GM21825 (cell line): ENCODE measurements around the gene UNC5A.

ENCODE experiments used
- ATAC-seq: cut with Tn5 transposase; IDR thresholded peaks from one replicate; pipeline ENCODE4 v1.9.1; 2021; ENCODE audit warnings: mild to moderate bottlenecking, moderate library complexity; ENCODE audit not compliant: unreplicated experiment

UNC5A gene

DNA sequence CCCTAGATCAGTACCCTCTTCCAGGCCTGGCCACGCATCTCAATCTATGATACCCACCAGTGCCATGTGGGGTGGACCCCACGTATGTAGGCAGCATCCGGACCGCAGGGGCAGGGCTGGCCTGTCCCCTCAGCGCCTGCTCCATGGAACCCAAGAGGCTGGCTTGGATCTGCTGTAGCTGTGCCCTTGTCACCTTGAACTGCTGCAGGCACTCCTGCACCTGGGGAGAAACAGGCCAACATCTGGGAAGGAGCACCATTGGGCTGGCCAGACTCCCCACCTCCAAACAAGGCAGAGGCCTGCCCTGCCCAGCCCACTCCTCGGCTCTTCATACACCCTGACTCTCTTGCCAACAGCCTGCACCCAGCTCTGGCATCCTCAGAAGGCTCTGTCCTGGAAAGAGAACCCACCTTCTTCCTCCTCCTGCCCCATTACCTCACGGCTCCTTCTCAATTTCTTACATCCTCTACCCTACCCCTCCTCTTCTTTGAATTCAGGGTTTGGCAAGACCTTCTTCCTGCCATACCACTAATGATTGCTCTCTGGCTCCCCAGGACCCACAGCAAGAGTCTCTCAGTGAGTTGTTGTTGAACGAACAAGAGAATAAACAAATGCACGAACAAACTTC lies 81.1 kb downstream of the UNC5A start:
- ATAC-seq, result no peak

DNA sequence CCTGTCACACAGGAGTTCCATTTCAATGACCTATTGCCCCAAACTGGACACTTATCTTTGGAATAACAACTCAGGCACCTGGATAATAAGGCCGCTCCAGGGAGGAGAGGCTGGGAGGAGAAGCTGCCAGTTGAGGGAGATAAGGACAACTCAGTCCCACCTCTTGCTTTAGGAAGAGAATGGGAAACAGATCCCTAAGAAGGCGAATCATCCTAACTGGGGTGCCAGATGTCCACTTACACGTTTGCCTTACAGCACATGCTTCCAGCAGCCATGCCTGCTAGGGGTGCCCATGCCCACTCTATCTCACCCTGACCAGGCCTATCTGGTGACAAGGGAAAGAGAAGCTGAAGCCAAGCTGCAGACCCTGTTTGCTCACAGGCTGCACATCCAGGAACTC lies 82.3 kb downstream of the UNC5A start:
- no peak for ATAC-seq

DNA sequence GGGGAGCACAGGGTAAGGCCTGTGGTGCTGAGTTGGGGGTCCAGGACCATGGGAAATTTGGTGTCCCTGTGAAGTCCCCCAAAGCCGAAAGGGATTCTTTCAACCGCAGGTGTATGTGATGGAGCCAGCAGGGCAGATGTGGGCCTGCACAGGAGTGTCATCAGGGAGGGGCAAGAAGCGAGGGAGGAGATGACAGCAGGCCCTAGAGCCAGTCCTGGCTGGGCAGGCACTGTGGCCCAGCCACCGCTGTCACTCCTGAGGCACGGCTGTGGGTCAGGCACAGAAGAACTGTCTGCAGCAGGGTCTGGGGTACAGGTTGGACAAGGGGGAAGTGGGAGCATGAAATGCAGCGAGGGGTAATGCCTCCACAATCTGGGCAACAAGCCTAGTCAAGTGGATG lies 83.9 kb downstream of the UNC5A start:
- no peak for ATAC-seq

DNA sequence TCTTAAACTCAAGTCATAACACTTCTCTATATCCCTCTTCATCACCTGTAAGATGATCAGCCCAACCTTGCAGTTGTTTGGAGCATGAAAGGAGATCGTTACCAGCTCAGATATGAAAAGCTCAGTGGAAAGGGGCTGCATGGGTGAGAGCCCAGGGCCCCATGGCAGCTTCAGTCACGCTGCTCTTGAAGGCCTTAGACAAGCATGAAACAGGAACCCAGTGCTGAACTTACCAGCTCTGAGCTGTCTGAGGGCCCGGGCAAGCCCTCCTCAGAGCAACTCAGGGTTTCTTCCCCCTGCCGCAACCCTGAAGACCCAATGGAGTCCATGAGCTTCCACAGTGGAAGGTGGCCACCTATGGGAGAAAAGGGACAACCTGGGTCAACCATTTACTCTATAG lies 85.5 kb downstream of the UNC5A start:
- no peak for ATAC-seq

DNA sequence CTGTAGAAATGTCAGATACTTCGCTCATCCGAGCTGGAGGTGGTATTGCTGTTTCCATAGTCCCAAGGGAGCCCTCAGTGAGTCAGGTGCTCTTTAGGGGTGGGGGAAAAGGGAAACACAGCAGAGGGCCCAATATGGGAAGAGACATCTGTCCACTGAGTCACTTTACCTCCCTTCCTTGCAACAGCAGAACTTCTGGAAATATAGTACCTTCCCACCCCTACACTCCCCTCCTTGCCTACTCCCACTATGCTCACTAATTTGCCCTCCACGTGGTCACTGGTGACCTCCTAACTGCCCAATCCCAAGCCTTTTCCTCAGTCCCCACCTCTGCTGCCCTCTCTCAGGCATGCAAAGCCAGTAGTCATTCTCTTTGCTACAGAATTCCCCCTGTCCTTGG lies 86.9 kb downstream of the UNC5A start:
- no peak for ATAC-seq

DNA sequence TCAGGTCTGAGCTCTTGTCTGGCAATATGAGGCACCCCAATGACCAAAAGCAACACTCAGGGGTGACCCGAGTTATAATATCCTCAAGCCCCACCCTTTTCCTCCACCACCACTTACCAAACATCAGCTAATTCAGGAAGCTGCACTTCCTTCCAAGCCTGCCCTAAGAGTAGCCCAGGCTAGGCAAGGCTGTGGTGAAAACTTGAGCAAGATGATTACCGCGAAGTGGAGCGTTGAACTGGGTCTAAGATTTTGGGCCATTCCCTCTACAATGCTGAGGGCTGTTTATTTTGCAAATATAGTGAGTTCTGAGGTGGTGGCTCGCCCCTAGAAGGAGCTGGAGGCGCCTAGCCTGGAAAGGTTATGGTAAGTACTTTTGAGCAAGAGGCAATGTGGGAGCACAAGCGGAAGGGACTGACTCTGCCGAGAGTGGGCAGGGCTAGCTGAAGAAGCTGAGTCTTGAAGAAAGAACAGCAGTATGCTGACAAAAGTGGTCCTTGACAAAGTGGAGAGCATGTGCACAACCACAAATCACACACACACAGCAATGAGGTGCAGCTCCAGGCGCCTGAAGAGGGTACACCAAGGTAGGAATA lies 89.0 kb downstream of the UNC5A start, which contains the start of gene HK3:
TSS of gene HK3 (minus strand) at position 51 of the 596 bp plus-strand sequence. CDS start 3,187 bp downstream, outside the sequence.
- no peak for ATAC-seq

DNA sequence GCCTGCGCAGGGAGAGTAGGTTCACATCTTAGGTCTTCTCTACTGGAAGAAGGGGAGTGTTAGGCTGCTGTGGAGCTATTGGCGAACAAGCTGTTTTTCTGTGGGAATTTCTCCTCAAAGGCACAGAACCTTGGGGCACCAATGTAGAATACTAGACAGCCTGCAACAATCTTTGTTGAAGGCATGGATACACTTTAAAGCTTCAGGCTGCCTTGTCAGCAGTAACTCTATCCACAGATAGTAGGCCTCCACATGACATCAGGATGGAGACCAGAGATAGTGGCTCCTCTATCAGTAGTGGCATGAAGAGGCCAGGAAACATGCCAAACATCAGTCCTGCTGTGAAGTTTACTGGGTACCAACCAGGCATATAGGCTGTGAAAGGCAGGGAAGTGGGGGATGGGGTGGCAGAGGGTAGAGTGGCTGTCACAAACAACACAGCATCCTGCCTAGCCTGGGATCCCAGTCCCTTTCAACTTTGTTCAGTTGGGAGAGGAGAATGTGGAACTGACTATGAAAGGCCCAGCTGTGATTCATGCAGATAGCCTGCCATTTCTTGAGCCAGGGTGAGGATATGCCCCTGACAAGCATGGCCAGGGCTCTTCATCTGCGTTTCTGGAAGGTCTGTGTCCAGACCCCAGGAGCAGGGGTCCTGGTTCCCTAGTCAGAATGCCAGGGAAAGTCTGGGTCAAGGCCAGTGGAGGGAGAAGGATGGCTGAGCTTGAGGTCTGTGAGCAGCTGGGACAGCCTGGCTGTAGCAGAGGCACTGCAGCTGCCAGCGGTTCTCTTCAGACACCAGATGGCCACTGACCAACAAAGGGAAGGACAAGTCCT lies 89.8 kb downstream of the UNC5A start:
- no peak for ATAC-seq

DNA sequence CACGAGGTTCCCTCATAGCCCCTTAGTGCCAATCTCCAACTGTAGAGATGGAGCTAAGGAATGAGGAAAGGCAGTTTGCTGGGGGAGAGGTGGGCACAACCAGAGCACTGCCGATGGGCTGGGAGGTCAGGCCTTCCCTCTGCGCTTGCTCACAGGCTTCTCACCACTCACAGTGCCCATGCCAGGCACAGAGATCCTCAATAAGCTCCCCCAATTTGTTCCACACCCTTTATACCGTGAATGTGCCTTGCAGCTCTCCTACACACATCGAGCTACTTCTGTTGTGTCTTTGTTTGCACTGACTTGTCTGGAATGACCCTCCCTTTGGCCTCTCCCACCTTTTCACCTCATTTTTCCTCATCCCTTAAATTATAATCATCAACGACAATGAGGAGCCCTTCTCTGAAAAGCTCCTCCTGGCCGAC lies 90.4 kb downstream of the UNC5A start:
- no peak for ATAC-seq

DNA sequence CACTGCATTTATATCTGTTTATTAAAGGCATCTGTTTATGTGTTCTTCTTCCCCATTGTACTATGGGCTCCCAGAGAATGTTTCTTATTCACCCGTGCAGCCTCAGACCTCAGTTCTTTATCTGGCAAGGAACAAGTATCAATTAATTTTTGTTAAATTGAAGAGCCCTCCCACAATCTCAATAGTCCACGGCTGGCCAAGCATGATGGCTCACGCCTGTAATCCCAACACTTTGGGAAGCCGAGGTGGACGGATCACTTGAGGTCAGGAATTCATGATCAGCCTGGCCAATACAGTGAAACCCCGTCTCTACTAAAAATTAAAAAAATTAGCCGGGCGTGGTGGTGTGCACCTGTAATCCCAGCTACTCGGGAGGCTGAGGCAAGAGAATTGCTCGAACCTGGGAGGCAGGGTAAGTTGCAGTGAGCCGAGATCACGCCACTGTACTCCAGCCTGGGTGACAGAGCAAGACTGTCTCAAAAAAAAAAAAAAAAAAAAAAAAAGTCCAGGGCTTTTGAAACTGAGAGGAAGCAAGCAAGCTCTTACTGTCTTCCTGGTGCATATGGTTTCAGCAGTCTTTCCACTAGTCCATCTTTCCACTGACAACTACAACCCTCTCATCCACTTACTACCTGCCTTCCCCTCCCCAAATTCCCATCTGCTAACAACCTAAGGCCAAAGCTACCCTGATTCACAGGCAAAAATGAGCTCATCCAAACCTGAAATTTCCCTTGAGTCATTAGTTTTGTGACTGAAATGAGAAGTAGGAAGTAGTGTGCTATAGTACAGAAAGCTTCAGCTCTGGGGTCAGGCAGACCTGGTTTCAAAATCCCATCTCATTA lies 91.1 kb downstream of the UNC5A start:
- ATAC-seq, result peak; percentile 61

DNA sequence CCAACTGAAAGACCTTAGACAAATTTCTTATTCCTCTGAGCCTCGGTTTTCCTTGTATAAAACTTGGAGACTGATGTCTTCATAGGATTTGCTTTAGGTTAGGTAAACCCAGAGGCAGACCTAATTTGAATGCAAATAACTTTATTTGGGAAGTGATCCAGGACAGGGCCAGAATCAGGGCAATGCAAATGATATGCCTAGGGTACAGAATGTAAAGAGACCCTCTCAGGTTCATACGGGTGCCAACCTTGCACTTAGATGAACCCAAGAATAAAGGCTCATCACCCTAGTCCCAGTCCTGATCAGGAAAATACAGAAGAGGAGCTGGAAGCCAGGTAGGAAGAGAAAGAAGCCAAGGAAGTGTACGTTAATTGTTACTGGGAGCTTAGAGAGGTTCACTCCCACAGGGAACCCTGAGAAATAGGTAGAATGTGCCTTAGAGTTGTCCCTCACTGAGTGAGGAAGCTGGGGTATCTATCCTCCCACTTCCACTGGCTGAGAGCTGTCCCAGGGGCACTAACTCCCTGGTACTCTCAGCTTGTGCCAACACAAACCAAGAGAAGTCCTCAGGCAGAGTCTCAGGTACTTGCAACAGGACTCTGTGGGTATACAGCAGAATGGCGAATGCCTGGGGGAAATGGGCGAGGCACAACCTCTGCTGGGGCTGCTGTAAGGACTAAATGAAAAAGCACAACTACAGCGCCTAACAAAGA lies 91.9 kb downstream of the UNC5A start:
- no peak for ATAC-seq

DNA sequence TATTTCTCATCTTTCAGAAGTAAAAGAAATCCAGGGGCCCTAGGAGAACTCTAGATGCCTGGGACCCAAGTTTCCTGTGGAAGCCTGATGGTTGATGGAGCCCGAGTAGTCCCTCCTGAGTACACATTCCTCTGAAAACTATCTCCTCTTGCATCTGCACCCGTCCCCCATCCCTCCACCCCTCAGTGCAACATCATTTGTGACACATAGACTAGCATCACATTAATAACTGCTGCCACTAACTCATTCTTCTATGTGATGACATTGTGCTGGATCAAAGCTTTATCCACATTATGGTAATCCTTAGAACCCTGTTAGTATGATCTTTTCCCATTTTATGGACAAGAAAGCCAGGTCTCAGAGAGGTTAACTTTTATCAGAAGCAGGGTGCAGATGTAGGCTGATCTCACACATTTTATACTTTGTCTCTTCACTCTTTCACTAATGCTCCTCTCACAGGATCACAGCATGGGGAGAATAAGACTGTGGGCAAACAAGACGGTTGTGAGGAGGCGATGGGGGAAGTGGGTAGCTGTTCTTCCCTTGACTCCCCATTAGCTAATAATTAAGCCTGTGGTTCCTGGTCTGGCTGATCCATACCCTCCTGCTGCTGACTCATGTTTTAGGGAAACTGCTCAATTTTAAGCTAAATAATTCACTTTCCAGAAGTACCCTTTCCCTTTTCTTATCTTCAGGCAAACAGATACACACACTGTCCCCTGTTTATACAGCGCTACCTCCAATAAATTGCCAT lies 92.7 kb downstream of the UNC5A start:
- no peak for ATAC-seq

DNA sequence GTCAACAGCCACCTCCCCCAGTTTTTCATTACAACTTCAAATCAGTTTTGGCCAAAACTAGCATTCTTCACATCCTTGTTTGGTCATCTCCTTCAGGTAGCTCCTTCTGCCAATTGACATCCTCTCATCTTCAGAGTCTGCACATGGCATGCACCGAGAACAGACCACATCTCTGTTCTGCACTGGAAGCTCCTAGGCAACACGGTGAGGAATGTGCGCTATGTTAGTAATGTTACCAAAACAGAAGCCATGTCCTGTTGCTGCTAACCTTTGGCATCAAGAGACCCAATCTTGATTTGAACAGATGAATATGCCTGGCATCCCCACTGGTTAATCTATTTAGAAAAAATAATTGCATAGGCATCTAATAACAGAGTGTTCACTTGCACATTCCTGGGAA lies 93.9 kb downstream of the UNC5A start:
- no peak for ATAC-seq

DNA sequence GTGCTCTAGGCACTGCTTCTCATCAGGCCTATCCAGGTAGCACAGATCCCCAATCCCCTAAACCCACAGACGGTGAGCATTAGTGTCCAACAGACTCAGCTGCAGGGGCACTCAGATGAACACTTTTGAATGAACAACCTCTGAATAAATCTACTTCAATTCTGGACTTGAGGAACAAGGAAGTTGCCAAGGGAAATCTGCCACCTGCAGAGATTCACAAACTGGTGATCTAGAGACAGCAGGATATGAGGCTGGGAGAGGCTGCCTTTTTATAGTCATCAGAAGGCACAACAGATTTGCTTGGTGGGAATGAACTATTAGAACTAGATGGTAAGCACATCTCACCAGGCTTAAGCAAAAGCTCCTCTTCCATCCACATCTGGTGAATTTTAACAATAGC lies 95.8 kb downstream of the UNC5A start:
- ATAC-seq, result no peak

DNA sequence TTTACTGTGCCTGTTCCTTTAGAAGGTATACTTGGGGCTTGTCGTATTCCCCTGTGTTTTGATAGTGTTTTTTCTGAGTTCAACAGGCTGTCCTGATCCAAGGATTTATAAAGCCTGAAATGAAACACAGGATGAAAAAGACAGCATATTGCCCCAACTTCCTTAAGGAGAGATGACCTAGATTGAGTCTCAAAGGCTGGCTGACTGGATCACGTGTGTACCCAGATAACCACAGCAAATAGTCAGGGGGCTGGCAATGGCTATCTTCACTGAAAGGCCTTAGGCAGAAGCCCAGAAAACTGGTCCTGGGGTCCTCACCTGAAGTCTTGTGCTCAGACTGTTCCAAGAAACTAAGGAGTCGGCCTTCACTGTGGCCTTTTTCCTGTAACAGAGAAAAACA lies 96.4 kb downstream of the UNC5A start:
- ATAC-seq, result no peak

DNA sequence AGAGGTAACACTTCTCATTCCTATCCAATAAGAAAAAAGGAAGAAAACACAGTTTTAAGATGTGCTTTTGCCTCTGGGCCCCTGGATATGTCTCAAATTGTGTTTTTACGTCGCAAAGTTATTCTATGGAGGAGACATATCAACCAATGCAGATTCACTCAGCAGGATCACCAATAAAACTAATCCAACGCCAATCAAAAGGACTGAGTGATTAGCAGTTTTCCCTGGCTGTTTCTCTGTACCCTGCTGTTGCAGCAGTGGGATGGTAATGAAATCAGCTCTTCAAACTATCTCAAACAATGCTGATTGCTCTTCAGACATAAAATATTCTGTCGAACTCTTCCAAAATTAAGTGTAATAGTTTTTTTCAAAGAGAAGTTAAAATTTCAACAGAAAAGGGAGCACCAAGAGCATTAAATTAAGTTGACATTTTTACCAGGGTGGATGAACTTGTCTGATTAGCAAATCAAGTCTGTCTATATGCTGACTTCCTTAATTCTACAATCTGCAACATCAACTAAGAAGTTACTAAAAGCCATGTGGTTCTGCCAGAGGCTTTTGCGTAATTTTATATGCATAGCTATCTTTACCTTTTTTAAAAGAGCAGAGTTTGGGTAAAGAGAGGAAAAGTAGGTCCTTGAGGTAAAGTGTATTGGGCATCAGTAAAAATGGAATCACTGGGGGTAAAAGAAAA lies 98.5 kb downstream of the UNC5A start:
- ATAC-seq, result no peak

DNA sequence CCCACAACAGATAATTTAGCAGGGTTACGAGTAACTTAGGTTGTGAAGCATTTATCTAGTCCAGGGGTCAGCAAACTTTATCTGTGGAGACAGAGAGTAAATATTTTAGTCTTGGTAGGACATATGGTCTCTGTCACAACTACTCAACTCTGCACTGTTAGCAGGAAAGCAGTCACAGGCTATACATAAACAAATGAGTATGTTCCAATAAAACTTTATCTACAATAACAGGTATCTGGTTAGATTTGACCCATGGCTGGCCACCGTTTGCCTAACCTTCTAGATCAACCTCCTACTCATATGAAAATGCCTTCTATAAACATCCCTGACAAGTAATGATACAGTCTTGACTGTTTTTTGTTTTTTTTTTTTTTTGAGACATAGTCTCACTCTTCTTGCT lies 101.8 kb downstream of the UNC5A start:
- no peak for ATAC-seq

DNA sequence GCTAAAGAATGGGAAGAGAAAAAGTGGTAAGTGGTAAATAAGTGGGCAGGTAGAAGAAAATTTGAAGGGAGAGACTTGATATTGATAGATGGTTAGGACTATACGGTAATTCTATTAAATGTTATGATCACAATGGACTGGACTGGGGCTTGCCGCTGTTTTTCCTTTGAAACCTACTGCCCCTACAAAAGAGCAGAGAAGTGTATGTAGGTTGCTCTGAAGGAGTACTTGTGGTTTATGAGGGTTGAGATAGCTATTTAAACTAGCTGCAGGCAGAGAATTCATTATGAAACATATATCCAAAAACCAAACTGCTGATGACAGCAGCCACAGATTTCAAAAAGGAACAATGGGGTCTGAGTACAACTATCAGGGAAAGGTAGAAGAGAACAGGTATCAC lies 105.5 kb downstream of the UNC5A start:
- ATAC-seq, result no peak

DNA sequence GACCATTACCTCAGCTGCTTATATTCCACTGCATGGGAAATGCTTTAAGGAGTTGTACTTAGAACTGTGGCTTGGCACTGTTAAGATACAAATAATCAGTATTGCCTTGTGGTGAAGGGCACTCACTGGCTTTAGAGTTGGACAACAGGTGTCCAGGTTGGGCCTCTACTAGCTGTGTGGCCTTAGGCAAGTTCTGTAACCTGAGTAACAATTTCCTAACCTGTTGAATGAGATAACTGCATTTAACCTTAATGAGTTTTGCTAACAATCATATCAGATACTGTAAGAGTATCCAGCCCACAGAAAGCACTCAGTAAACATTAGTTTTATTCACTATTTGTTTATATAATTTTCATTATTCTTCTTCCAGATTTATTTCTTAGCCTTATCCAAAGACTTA lies 106.0 kb downstream of the UNC5A start:
- ATAC-seq, result no peak

DNA sequence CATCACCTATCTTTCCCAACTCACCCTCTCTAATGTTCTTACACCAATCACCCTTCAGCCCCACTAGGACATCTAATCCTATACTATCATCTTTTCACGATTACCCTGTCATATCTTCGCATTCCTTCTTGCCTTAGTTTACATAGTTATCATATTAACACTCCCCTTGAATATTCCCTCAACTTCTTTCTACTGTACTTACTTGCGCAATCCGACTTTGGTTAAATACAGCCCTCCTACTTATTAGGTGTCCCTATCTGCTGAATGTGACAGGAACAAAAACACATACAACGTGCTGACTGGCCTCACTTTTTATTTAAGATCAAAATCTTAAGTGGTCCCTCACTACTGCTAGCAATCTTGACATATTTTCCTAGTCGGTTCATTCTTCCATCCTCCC lies 108.3 kb downstream of the UNC5A start:
- no peak for ATAC-seq
